GM10847 (cell line): ENCODE data around the gene FEZF1.

Experiments used
- POLR2A ChIP-seq: IDR thresholded peaks from 2 replicates; pipeline ENCODE4 v1.6.1; 2011; ENCODE audit not compliant: insufficient read length; ENCODE audit errors: extremely low read depth

The FEZF1 gene

DNA sequence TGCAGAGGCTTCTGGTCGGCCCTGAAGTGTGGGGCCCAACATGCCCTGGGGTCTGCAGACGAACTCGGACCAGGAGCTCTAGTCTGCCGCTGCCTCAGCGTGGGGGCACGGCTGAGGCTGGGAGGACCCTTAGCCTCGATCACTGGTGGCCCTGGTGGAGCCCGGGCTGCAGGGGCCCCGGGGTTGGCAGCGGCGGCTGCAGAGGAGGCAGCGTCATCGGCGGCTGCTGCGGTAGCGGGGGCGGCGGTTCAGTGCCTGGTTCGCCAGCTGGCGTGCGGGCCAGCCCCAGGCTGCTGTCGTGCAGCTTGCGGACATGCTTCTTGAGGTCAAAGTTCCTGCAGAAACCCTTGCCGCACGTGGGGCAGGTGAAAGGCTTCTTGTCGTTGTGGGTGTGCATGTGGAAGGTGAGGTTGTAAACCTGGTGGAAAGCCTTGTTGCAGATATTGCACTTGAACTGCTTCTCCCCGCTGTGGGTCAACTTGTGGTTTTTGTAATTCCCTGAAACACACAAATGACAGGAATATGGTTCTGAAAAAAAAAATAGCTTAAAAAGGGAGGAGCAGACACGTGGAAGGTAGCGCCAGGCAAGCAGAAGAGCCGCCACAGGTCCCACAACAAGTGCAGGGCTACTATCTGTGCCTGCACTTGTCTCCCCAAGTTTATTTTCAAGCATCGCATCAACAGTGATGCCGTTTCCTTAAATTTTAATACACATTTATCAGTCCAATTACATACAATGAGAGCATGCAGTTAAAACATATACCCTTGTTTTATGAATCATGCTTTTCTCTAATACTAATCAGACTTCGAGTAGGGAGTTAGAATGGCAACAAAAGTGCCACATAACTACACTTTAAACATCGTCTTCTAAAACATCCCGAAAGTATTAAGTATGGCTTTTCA lies 2.4 kb downstream of the FEZF1 start:
- TF ChIP-seq POLR2A, result no peak

DNA sequence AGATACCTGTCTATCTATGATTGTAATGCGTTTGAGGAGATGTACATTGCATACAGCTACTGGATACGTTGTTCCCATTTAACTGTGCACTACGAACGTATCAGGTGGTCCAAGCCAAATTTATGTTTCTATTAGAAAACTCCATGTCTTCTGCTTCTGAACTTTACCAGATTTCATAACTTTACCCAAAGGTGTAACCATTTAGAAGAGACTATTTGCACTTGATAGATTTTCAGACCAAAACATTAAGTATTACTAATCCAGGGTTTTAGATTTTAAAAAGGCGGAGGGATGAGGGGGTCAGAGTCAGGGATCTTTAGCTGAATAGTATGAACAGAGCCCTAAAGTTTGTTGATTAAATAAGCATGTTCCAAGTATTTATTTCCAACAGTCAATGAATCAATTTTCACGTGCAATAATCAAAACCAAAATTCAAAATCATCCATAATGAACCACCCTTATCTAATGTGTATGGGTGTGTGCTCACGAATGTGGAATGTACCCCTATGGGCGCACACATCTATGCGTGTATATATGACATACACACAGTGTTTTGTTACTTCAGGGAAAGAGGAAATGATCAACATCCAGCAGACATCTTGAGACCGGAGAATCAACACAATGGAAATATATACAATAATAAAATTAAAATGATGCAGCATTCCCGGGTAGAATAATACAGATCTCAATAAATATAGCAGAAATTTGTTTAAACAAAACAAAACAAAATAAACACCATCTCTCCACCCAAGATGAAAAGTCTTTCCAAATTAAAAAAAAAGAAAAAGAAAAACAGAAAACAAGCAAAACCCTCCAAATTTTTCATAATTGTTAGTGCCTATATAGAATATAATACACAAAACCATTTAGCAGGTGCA lies 3.4 kb downstream of the FEZF1 start:
- TF ChIP-seq POLR2A, result no peak

DNA sequence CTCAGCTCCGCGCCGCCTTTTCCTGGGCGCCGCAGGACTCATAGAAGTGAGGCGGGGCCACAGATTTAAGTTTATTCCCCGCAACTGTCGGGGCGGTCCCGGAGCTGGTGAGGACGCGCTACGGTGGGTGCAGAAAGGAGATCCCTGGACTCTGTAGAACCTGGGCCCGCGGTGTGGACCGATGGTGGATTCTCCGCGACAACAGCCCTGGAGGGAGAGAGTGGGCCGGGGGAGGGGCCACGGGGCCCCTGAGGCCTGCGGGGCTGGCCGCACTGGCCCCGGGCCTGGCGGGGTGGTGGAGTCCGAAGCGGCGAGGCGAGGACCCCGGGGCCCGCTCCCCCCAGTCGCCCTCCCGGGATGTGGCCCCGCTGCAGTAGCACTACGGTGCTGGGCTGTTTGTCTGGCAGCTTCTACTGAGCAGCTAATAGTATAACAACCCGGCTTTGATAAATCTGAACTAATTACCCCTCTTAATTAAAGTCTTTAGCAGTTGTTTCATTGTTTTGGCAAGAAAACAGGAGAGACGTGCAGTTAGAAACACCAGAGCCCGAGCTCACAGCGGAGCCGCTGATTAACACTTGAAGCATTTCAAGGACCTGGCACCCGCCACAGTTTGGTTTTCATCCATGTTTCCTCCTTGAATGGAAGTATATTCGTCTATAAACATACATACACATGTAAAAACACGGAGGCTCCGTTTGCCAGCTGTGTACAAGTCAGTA lies 4.2 kb downstream of the FEZF1 start:
- TF ChIP-seq POLR2A, result no peak

DNA sequence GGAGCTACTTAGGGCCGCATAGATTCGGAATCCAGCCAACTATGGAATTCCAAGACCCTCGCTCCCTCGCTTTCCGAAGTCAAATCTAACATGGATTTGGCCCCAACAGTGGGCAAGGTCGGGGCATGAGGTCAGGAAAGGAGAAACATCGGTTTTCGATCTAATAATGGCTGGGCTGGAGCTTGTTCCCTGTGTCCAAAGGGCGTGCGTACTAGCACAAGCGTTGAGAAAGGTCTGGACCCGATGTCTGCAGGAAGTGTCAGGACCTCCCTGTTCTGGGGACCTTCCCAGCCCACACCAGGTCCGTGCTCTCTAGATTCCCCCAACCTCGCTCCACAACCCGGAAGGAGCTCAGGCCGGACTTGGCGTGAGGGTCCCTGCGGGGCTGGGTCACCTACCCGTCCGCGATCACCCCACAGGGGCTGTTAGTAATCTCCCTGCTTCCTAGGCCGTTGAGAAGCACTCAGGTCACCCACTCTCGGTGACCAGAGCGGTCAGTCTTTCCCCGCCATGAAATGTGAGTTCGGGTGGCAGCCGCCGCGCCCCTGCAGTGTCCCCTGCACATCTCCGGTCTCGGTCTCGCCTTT lies 4.8 kb downstream of the FEZF1 start:
- no peak for TF ChIP-seq POLR2A

DNA sequence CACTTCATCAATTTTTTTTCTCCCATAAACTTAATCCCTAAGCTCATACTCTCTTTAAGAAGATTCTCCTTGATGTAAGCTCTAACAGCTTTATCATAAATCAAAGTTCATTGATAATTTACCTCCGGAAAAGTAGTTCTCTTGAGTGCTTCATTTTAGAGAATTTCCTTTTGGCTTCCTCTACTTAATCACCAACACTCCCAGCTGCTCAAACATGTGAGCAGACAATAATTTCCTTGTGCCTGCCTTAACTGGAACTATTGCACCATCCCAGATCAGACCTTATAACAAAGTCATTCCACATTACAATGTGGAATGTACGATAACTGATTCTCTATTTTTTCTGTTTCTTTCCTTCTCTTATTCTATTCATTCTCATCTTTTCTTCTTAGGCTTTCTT lies 5.9 kb downstream of the FEZF1 start:
- no peak for TF ChIP-seq POLR2A

DNA sequence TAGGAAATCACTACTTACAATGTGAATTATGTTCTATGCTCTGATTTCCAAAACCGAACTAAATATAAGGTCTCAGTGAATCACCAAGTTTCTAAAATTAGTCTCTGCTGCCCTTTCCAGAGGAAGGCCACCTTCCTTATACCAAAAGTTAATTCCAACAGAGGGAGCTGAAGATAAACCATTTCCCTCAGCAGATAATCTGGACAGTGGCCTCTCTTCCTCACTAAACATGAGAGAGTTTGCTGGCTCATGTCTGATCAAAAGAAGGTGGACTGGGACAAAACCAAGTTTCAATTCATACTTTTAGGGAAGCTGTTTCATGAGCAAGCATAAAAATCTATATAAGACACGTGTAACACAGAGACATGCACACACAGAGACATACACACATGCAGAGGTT lies 6.4 kb downstream of the FEZF1 start:
- no peak for TF ChIP-seq POLR2A

DNA sequence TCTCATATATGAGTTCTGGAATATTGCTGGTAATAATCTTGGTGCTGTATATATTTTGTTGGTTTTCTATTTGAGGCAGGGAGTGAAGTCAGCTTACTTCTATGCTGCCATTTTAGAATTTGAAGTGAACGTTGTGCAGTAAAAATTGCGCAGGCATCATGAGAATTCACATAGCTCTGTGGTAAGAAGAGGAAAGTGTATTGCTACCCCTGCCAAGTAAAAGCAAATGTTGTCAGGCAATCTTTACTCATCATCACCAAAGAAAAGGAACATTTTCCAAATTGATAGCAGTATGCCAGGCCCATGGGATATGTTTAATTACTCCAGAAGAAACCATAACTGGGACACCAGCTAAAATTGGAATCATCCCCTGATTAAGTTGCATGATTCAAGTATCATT lies 13.4 kb downstream of the FEZF1 start:
- no peak for TF ChIP-seq POLR2A

DNA sequence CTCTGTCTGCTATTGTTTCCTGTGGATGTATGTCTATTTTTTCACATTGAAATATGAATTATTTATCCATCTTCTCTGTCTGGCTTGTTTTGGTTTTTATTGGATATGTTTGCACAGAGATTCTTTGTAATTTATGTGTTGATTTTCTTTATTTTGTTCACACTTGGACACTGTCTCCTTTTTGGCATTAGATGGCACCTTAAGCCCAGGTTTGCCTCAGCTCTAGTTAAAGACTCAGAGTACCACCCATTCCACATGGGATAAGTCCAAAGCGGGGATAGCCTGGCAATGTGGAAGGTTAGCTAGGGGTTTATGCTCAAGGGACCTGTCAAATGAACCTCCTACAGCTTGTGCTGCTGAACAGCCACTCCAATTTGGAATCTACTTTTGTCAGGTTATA lies 14.1 kb downstream of the FEZF1 start:
- no peak for TF ChIP-seq POLR2A

DNA sequence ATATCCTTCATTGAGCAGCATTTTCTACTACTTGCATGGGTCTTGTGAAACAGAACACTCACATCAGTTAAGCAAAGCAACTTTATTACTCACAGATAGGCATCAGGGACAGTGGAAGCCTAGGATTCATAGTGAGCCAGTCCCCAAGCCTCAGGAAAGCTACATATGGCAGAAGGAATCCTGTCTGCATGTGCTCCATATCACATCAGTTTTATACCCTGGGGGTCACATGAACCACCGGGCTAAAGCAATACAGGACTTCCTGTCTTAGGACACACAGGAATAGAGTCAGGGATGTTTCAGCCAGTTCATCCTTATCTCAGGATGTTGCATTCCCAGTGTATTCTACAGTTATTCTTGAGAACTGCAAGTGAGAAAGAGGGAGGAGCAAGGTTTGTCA lies 15.1 kb downstream of the FEZF1 start:
- no peak for TF ChIP-seq POLR2A

DNA sequence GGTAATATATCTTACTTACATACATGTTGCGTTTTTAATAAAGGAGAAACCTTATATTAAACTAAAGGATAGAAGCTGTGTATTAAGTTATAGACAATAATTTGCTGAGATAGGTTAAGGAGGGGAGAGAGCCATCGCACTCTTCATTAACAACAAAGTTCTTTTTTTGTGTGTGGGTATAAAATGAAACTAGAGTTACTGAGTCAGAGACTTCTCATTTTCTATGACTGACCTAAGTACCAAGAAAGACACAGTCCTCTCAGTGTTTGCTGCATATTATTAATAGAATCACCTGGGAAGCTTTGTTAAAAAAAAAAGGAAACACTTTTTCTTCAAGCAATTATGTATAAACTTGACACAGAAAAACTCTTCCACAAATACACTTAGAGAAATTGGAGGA lies 31.4 kb downstream of the FEZF1 start:
- TF ChIP-seq POLR2A, result no peak

DNA sequence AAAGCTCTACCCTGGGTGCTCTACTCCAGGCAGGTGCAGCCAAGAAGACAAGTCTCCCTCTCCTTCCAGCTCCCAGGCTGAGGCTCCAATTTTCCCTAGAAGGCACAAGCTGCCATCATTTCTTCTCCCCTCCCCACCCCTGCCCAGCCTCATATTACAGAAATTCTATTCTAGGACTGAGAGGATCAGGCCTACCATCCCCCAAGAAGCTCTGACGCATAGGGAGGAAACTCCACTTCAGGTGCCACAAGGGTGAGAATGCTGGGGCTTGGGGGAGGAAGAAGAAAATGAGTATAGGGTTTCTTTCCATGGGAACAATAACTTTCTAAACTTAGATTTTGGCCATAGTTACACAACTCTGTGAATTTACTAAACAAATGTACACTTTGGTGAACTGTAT lies 35.3 kb downstream of the FEZF1 start:
- no peak for TF ChIP-seq POLR2A

DNA sequence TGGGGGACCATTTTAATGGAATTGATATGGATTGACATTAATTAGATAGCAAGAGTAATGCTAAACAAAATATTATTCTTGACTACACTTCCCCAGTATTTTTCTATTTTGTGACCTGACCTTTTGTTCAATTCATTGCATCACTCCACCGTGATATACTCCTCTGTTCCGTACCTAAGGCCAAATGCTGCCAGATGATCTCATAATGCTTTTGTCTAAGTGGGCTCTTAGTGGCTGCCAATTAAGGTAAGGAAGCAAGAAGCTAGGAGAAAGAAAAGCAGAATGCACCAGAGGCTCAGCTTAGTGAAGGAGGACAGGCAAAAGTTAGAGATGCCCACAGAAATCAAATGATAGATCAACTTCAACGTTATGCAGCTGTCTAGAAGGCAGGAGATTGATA lies 36.4 kb downstream of the FEZF1 start:
- TF ChIP-seq POLR2A, result no peak

DNA sequence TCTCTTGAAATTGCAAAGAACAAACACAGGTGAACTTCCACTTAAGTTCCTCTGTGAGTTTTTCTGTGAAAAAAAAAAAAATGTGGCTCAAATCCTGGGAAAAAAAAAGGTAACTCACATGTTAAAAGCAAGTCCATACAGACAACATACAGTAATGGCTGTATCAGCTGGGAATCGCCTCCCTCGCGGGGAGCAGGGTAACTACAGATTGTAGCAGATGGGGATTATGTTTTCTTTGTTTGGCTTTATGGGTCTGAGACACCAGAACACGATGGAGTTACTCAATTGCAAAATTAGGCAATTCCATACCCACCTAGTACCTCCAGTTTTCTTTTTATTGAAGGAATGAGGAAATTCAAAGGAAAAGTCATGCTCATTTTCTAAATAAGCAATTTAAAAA lies 42.3 kb downstream of the FEZF1 start:
- TF ChIP-seq POLR2A, result no peak

DNA sequence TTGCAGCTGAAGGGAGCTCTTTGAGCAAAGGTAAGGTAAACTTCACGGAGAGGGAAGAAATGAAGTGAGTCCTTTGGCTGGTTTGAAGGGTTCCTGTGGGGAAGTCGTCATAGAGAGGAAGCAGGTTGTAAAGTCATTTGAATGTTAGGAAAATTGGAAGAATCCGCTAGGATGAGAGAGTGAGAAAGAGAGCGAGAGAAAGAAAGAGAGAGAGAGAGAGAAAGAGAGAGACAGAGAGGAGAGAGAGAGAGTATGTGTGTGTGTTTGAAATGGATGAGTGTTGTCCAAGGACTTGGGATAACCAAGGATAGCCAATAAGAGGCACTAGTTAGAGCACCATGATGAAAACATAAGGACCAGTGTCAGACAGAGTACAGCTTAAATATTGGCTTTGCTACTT lies 43.1 kb downstream of the FEZF1 start:
- no peak for TF ChIP-seq POLR2A

DNA sequence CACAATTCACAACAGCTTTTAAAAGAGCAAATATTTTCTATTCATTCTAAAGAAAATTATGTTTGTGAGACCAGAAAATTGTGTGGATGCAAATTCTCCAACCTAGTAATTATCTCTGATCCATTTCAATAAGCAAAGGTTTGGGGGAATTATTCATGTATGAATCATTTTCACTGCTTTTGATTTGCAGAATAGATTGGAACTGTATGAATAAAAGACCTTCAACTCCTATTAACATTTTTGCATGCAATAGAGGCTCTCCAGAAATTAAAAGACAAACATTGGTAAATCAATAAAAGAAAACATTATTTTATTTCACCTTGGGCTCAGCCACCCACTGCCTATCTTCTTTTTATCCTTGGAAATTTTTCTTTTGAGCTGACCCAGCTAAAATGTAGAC lies 43.5 kb downstream of the FEZF1 start:
- TF ChIP-seq POLR2A, result no peak
